GM19238 (cell line): Measurements from ENCODE around the gene CYP24A1.

Experiments
- DNase-seq: peaks from one replicate; pipeline ENCODE4 v3.0.0; 2011; ENCODE audit warnings: low spot score; ENCODE audit not compliant: insufficient read length

The CYP24A1 gene

DNA sequence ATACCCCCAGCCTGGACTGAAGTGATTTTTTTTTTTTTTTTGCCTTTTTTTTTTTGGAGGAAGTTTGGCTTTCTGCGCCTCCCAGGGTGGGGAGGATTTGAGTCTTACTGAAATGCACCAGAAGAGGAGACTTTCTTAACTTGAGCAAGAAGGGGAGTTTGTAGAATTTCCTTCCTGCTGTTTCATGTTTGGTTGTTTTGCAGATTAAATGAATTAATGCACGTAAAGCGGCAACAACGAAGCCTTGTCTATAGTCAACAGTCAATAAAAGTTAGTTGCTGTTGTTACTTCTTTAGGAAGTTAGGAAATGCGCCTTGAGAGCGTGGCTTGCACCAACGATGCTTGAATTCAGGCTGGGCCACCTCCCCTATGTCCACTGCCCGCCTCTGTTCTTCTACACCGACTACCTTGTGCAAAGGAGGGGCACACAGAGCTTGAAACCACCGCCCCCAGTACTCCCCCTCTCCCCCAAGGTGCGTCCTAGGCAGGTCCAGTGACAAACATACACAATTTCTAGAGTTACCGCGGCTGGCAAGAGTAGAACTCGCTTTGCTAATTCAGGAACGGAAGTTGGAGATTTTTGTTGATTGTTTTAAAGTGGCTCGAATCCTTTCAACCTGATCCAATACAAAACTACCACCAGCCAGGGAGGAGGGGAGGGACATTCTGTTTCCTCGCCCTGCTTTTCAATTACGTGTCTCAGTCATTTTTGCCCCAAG is 830 bp upstream of the CYP24A1 start:
- DNase-seq, result no peak

DNA sequence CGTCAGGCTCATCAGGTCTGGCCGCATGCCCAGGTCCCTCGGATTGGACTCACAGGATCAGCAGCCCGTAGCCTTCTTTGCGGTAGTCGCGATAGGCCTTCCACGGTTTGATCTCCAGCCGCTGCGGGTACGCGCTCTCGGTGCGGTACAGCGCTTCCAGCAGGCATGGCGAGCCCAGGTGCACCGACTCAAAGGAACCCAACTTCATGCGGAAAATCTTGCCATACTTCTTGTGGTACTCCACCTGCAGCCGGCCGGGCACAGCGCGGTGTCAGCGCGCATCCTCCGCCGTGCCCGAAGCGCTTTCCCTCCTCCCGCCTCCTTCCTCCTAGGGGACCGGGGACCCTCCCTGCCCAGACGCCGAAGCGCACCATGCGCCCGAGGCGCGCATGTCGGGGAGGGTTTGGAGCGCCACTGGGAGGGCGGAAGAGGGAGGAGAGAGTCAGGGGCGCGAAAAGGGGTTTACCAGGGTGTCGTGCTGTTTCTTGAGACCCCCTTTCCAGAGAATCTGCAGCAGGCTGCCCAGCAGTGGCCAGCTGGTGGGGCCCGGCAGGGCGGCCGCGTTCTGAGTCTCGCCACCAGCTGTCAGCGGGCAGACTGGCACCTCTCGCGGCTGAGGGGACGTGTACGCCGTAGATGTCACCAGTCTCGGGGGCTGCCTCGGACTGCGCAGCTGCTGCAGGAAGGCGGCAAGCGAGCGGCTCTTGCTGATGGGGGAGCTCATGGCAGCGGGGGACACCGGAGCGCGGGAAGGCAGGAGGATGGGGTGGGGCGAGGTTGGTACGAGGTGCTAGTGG is 732 bp downstream of the CYP24A1 start:
- DNase-seq, result no peak

DNA sequence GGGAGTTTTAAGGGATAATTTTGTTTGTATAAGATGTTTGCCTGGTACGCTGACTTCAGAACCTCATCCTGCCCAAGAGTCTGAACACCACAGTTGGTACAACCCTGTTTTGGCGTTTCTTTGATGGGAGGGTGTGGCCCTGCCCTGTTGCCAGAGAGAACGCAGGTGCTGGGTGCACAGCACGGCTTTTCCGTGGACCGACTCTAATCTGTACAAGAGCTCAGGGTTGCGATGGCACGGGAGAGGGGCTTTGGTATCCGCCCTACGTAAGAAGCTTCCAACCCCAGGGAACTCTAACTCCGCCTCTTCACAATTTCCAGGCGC is 1.3 kb downstream of the CYP24A1 start:
- DNase-seq, result no peak

DNA sequence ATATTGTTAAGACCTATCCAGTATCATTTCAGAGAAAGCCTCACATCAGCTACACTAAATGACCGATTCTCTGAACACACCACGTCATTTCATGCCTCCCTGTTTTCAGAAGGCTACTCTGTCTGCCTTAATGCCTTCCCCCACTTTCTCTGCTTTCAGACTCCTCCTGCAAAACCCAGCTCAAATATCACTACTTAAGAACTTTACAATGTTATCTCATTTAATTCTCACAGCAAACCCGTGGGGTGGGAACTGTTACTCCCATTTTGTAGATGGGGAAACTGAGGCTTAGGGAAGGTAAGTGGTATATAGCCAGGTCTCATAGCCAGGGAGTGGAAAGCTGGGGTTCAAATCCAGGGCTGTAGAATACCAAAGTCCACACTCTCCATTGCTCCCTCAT is 2.8 kb downstream of the CYP24A1 start:
- no peak for DNase-seq

DNA sequence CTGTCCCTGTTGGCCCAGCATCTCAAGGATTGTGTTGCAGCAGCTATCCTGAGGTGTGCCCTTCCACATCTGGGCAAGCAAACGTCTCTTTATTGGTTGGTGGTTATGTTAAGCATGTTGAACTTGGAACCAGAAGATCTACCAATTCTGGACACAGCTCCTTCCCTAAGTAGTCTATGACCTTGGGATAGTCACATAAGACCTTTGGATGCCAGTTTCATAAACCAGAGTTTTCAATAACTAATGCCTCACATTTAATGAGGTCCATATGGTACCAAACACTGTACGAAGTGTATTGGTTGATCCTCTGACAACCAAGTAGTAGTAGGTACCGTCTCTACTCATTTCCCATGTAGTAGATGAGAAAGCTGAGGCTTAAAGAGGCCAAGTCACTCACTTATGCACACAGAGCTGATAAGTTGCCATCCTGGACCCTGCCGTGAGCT is 3.7 kb downstream of the CYP24A1 start:
- no peak for DNase-seq

DNA sequence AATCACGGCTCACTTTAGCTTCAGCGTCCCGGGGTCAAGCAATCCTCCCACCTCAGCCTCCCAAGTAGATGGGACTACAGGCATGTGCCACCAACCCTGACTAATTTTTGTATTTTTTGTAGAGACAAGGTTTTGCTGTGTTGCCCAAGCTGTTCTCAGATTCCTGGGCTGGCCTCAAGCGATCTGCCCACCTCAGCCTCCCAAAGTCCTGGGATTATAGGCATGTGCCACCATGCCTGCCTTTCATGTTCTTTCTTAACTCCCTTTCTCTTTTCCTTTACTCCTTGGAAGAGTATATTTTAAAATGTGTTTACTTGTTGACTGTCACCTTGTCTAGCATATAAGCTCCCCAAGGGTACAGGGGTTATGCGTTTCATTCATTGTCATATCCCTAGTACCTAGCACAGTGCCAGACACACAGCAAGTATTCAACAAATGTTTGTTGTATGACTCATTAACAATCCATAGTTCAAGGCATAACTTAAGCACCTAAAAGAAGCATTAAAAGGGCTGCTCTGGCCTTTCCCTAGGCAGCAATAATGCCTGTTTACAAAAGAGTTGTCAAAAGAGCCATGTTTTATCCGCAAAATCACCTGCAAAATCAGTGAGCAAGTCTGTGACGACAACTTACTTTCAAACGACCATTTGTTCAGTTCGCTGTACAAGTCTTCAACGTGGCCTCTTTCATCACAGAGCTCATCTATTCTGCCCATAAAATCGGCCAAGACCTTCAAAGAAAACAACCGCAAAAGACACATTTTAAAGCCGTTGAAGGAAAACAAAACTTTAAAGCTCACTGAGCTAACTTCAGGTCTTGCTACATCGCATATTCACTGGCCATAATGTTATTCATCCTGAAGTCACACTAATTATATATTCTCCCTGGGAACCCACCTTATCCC is 4.6 kb downstream of the CYP24A1 start:
- DNase-seq, result no peak

DNA sequence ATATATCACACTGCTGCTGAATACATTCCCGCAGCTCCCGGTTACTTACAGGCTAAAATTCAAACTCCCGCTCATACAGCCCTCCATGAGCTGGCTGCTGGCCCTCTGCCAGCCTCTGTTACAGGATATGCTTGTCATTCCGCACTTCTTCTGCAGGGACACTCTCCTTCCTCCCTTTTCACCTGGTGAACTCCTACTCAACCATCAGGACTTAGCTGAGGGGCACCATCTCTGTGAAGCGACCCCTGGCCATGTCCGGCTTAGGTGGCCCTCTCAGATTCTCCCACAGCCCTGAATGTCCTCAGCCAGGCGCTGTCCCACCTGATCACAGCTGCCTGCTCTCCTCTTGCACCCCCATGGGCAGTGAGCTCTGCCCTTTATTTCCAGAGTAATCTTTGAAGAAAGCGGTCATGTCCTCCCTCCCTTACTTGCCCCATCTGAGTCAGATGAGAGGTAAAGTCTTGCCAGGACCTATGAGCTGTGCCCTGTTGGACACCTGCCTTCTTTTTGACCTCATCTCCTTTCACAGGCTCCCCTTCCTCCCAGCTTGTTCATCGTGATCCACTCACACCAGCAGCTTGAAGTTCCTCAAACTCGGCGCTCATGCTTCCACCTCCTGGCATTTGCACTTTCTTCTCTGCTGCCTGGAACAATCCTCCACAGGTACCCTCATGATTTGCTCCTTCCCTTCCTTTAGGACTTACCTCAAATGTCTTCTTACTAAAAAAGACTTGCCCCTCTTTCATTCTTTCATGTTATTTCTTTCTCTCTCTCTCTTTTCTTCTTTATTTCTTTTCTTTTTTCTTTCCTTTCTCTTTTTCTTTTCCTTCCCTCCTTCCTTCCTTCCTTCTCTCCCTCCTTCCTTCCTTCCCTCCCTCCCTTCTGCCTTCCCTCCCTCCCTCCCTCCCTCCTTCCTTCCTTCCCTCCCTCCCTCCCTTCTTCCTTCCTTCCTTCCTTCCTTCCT is 5.6 kb downstream of the CYP24A1 start:
- DNase-seq, result no peak

DNA sequence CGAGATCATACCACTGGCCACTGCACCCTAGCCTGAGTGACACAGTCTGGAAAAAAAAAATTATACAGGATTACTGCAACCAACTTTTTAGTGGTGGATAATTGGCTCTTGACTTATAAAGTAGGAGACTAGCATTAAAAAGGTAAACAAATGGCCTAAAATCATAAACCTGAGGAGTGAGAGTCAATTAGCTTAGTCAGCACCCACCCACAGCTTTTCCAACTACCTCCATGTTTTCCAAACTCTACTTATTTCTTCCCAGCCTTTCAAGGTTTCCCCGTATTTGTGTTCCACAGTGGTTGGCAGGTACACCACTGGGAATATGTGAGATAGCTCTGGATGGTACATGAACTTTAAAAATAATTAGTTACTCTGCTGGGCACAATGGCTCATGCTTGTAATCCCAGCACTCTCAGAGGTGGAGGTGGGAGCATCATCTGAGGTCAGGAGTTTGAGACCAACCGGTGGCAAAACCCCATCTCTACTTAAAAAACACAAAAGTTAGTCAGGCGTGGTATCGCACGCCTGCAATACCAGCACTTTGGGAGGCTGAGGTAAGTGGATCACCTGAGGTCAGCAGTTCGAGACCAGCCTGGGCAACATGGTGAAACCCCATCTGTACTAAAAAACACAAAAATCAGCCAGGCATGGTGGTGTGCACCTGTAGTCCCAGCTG is 6.7 kb downstream of the CYP24A1 start:
- DNase-seq, result no peak

DNA sequence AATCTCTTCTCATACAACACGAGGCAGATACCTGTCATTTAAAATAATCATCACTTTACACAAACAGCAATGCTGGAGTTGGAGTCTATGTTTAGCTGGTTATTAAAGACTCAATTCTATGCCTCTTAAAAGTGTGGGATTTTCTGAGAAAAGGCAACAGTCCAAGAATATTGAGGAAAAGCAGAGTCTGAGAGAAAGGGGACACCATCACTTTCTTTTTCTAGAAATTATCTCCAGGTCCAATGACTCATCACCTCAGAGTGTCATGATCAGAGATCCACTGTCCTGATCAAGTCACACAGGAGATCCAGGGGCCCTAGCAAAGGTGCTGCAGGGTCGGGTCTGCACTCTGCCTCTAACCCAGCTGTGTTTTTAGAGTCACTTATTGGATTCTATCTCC is 8.0 kb downstream of the CYP24A1 start:
- no peak for DNase-seq

DNA sequence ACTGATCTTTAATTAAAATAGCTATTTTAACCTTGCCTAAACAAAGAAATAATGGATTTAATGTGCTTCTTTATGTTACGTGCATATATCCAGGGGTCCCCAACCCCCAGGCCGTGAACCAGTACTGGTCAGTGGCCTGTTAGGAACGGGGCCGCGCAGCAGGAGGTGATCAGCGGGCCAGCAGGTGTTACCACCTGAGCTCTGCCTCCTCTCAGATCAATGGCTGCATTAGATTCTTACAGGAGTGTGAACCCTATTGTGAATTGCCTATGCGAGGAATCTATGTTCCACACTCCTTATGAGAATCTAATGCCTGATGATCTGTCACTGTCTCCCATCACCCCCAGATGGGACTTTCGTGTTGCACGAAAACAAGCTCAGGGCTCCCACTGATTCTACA is 8.8 kb downstream of the CYP24A1 start:
- DNase-seq, result no peak

DNA sequence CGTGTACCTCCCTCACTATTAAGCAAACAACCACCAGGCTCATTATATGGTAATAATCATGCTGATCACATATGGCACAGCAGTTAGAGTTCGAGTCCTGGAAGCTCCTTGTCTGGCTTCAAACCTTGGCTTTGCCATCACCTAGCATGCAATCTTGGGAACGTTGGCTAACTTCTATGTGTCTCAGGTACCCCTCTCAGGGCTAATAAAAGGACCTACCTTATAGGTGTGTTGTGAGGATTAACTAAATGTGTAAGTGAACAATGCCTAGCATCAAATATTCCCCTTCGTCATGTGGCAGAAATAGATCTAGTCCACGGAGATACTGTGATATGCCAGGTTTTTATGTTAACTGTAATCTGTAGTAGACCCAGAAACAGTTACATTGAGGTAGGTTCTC is 10.4 kb downstream of the CYP24A1 start:
- DNase-seq, result no peak

DNA sequence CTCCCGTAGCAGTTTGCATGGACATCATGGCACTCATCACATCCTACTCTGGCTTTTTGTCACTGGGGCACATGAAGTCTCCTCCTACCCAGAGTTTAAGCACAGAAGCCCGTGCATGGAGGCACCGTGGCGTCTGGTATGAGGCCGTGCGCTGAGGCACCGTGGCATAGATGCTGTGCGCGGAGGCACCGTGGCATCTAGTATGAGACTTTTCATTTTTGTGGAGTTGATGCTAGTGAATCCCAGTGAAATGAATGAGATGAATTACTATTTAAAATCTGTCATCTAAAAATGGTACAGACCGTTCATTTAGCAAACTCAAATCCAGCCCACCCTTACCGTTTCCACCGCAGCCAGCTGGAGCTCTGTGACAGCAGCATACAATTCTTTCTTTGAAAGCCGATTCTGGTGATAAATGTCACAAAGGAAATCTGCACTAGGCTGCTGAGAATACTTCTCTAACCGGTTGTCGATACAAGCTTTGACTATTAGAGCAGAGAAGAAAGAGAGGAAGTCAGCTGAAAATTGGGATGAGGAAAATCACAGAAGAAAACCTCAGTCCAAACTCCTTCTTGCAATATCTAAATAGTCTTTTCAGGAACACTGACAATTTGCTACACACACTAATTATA is 11.3 kb downstream of the CYP24A1 start:
- no peak for DNase-seq

DNA sequence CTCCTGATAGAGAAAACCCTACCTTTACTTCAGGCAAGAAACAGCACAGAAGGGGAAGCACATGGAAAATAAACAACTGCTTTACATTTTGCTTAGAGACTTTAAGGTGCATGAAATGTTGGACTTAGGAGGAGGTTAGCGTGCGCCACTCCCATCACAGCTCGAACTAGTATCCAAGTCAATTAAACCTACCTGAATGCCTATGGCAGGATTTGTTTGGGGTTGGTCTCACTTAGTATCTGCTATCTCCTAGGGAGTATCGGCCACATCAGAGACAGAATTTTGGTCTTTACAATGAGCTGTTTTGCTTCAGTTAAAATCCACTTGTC is 12.0 kb downstream of the CYP24A1 start:
- DNase-seq, result no peak

DNA sequence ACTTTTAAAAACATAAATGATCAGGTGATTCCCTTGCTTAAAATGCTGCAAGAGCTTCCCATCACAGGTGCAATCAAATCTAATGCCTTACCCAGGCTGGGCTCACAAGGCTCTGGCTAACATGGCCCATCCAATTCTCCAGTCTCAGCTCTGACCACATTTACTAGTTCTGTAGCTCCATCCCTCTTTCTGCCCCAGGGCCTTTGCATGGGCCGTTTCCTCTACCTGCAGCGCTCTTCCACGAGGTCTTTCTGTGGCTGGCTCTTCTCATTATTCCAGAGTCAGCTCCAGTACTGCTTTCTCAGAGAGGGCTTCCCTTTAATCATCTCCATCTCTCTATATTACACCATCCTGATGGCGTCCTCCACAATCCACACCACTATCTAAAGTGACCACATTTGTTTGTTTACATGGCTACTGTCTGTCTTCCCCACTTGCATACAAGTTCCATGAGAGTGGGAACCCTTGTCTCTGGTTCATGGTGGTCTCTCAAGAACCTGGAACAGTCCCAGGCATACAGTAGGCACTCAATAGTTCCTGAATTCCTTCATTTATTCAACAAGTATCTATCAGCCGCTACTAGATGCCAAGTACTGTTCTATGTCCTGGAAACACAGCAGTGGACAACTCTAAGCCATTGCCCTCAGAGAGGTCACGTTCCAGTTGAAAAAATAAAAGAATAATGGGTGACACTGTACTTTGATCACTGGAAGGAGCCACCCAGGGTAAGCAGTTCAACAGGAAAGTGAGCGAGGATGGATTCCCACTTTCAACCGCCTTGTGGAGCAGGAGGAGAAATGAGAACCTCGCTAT is 12.6 kb downstream of the CYP24A1 start:
- no peak for DNase-seq

DNA sequence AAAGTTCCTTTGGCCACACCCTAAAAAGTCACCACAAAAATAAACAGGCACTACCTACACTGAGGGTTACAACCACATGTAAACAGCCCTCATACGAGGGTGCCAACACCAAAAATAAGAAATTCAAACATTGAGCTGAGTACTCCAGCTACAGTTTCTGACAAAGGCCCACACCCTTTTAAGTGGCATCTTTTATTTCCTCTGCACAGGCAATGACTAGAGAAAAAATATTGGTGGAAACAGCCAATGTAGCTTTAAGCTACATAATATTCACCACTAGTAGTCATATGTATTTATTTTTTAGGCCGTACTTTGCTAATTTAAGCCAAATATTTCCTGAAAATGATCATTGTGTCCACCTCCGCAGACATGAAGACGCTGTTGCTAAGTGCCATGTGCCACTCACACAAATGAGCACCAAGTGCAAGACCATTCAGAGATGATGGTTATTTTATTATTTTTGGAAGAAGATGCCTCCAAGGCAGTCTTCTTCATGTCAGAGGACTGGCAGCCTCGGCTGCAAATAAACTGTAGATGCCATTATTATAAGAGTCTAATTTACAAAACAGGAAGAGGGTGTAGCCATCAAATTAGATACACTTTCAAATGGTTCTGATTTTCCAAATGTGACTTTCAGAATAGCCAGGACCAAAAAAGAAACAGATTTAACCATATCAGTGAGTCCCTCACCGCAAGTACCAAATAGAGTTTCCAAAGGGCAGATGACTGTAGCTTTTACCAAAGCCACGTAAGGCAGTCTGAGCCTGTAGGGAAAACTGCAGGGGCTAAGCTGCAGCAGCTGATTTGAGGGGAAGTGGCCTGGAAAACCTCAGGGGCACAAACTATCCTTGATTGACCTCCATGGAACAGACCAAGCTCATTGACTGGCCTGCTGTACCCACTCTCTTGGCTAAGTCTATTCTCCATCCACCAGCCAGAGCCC is 13.4 kb downstream of the CYP24A1 start:
- no peak for DNase-seq

DNA sequence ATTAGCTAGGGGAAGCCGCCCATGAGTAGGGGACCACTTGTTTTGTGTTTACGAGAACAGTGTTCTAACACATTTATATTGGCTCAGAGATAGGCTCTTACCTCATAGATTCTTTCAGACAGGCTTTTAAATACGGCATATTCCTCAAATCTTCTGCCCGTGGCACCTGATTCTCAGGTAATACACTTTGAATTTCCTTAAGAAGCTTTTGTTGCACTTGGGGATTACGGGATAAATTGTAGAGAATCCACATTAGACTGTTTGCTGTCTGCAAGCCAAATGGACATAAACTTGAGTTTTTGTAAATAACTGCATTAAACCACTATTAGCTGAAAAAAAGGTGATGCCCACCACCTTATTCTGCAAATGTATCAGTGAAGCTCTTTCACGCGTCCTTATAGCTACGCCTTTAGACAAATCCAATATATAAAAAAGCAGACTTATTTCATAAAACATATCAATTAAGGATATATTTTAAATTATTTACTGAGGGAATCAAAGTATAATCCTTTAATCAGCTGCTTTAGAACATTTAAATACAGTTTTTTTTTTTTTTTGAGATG is 14.8 kb downstream of the CYP24A1 start:
- no peak for DNase-seq

DNA sequence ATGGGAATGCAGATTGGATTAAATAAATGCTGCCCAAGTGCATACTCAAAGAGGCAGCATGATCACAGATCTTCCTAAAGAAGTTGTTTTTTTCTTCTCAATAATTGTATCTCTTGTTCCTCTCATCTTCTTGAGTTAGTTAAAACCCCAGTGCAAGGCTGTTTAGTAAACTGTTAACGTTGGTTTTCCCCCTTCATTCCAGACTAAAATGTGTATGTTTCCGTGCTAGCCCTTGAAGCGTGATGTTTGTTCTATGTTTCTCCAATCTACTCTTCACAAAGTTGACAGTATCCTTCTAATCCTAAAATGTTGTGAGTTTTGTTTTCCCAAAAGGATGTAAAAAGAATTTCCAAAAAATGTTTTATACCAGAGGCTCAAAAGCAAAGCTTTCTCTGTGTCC is 15.6 kb downstream of the CYP24A1 start:
- no peak for DNase-seq
